IPS DF 4.7 (cell line): ENCODE measurements around the gene UQCRC2.
A peak's percentile ranks its signal among the peaks of the same experiment; 100 is the strongest.
"Not testable (repeated sequence)": the region's sequence is repeated elsewhere in the genome, so short reads cannot be mapped to it uniquely, and the experiment has no call there.

Experiments
- DNase-seq: peaks from one replicate; pipeline ENCODE4 v3.0.0-alpha.2; 2013; ENCODE audit warnings: low spot score; ENCODE audit errors: extremely low read depth

UQCRC2 gene

DNA sequence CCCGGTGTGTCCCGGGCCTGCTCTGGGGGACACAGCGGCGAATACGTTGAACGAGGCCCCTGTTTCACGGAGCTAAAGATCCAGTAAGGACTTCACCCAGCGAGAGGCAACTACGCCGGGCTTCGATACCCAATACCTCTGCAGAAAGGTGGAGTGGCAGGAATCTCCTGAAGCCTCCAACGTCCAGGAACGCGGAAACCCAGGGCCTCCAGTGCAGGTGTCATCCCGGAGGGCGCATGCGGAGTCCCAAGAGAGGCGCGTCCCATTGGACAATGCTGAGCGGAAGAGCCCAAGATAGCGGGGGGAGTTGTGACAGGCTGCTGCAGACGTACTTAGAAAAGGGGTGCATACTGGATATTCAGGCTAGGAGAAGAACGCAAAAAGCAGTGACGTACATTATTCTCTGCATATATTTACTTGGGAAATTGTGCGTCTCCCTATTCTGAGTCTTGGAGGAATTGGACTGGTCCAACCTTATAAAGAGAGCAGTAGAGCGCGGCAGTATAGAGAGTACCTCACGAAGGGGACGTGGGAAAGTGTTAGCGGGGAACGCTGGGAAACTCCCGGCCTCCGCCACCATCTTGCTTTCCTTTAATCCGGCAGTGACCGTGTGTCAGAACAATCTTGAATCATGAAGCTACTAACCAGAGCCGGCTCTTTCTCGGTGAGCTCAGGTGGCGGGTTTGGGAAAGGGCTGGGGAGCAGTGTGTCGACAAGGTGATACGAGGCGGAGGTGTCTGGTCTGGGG, at the start of gene UQCRC2:
Gene UQCRC2, plus strand, starts transcription at position 569 of the 748 bp plus-strand sequence. Its CDS starts 63 bp downstream, at position 632.
- DNase-seq: peak; percentile 72

GRCh38 chr16:21932650-21933049, 20.5 kb upstream of the UQCRC2 start:
- not testable (repeated sequence) for DNase-seq

GRCh38 chr16:21933316-21933715, 19.8 kb upstream of the UQCRC2 start:
- not testable (repeated sequence) for DNase-seq

GRCh38 chr16:21933790-21934189, 19.4 kb upstream of the UQCRC2 start:
- DNase-seq: not testable (repeated sequence)

DNA sequence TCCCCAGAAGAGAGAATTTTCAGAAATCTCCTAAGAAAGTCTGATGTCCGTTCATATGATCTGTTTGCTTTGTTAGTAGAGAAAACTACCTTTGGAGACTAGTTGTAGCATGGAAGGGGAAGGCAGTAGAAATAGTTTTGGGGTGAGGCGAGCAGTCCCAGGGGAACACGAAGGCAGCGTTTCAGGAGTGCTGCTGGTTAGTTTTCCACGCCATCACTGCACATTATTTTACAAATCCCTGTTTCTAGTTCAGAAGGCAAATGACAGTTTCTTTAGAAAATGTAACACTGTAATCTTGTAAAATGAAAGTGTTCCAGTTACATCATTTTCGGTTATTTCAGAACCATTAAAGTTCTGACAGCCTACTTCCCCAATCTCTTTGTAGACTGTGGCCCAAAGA, 16.9 kb upstream of the UQCRC2 start:
- DNase-seq: not testable (repeated sequence)

- DNase-seq: no peak
Measured at GRCh38 chr16:21937336-21937829, 15.8 kb upstream of the UQCRC2 start.

GRCh38 chr16:21940570-21940969, 12.6 kb upstream of the UQCRC2 start:
- no peak for DNase-seq

- DNase-seq: no peak
Measured at GRCh38 chr16:21943571-21943970, 9.6 kb upstream of the UQCRC2 start.

GRCh38 chr16:21946889-21947635, 6.1 kb upstream of the UQCRC2 start:
- DNase-seq: no peak

DNA sequence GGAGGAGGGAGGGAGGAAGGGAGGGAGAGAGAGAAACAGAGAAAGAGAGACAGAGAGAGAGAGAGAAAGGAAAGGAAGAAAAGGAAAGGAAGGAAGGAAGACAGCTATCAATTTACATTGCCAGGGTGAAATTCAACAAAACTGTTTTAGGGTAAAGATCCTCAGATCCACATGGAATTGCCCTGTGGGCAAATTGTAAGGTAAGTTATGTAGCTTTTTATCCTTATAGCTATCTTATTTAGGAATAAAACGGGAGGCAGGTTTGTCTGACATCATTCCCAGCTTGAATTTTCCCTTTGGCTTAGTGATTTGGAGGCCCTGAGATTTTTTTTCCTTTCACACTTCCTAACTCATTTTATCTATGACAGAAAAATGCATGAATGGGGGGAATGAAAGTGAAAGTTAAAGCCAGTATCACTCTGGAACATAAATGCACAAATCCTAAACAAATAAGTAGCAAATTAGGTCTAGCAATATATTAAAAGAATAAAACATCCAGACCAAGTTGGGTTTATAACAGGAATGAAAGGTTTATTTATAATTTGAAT, 3.4 kb upstream of the UQCRC2 start:
- DNase-seq: no peak

DNA sequence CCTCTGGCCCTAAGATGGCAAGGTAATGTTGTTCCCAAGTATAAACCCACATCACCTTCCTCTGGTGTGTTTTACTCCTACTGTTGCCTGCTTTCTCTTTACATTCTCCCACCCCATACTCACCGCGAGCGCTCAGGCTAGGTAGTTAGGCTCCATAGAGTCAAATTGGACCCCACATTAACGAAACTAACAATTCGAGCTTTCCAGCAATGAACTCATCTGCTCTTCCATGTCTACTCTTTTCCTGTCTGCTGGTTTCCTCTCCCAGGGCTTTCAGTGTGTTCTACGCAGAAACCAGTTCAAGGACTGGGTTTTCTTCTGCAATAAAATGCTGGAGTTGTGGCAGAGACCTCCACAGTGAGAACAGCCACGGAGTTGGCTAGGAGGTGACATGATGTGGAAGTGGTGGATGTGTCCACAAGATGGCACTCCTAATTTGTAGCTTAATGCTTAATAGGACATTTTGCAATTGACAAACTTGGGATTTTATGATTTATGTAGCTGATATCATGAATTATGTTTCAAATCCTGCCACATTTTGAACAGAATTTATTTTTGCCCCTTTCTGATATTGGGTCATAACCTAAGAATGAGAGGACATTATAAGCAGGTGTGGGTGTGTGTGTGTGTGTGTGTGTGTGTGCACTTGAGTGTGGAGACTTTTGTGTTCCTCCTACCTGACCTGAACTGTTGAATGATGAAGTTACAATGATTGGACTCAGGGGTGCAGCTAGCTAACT, 2.2 kb upstream of the UQCRC2 start:
- no peak for DNase-seq

DNA sequence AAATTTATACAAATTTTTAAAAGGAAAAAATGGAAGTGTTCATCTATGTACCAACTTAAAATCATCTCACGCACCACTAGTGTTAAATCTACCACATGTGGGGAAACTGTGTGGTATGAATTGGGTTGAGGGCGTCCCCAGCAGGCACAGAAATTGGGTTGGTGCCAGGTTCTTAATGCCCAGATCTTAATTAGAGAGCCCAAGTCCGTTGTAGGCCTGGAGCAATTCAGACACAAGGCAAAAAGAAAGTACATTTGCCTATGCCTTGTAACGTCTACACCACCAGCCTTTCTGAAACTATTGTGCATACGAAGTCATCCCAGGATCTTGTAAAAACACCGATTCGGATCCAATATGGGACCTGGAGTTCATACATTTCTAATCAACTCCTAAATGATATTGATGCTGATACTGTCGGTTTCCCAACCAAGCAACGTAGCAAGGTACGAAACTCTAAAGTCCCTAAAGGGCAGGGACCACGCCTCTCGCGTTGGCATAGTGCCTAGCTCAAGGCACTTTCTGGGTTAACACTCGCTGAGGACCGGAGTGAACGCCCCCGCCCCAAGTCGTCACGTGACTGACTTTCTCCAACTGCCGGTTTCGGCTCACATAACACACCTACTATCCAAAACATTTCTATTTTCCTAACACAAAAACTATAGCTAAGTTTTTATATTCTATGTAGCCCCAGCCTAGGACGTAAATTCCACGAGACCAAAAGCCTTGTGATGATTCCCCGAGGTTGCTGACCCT, 945 bp upstream of the UQCRC2 start:
- DNase-seq: no peak

DNA sequence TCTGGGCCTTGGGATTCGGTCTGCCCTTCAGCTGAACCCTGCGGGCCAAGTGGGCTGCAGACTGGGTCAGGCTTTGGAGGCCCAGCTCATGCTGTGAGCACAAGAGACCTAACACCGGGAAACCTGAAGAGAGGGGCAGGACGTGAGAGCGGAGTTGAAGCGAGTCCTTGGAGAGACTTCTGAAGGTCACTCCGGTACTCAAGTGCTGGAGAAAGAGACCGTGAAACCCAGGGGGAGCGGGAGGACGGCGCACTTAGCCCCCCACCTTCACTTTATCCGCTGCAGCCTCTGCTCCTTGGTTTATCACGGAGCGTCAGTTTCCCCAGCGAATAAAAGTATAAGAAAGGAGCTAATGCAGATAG, 361 bp downstream of the UQCRC2 start:
- no peak for DNase-seq

GRCh38 chr16:21957714-21958346, 4.7 kb downstream of the UQCRC2 start:
- DNase-seq: no peak

DNA sequence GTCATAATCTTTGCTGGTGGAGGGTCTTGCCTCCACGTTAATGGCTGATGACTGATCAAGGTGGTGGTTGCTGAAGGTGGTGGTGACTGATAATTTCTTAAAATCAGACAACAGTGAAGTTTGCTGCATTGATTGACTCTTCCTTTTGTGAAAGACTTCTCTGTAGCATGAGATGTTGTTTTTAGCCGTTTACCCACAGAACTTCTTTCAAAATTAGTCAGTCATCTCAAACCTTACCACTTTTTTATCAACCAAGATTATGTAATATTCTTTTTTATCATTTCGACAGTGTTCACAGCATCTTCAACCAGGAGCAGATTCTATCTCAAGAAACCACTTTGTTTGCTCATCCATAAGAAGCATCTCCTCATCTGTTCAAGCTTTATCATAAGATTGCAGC, 5.9 kb downstream of the UQCRC2 start:
- no peak for DNase-seq

- no peak for DNase-seq
Measured at GRCh38 chr16:21962475-21962874, 9.3 kb downstream of the UQCRC2 start.

DNA sequence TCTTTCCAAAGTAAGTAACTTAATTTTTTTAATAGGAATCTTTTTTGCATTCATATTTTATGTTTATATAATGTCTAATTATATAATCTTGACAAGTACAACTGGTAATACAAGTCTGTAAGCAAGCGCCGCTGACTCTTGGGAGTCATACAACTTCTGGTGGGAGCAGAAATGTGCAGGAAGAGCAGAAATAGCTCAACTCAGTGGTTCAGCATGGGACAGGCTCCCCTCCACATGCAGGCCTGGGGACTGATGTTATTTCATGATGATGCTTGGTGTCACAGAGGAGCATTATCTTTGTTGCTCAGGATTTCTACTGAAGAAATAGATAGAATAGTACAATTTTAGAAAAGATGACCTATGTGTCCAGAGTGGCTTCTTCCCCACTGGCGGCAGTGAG, 10.7 kb downstream of the UQCRC2 start:
- DNase-seq: no peak

- no peak for DNase-seq
Measured at GRCh38 chr16:21964353-21964752, 11.2 kb downstream of the UQCRC2 start.

DNA sequence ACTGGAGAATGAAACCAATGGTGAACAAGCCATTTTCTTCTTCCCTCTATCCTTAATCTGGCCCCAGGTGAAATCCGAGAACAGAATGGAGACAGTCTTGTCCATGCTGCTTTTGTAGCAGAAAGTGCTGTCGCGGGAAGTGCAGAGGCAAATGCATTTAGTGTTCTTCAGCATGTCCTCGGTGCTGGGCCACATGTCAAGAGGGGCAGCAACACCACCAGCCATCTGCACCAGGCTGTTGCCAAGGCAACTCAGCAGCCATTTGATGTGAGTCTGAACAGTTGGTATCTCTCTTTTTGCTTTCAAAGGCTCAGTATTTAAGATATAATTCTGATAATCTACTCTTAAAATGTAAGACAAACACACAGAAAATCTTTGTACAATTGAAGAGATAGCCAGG, 18.7 kb downstream of the UQCRC2 start:
- no peak for DNase-seq

DNA sequence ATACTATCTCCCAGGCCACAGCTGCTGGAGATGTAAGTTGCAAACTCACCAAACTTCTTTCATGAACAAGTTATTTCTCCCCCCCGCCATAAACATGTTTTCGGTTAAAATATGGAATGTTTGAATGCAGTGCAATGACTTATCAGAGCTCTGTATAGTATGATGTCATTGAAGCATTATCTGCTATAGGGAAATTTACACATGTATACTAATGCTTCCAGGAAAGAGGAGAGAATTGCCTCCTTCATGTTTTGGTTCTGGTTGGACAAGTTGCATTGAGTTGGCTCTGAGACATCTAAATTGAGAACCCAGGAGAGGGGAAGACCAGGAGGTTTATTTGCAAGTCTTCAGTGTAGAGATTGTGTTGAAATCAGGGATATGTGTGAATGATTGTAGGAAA, 20.8 kb downstream of the UQCRC2 start:
- no peak for DNase-seq
